Measurements from ENCODE around the gene ANKRD9. TPM values are rescaled to one million over a fixed set of nuclear protein-coding genes. Genes with fewer than 3 reads are reported as not detected.

Gene ANKRD9
- total and polyA plus RNA-seq, 9 of the 15 experiments (the other 6 are each of a cell fraction or from before 2014, with no cell fraction given): 0.04 to 32.9 (median 5.3) TPM

DNA sequence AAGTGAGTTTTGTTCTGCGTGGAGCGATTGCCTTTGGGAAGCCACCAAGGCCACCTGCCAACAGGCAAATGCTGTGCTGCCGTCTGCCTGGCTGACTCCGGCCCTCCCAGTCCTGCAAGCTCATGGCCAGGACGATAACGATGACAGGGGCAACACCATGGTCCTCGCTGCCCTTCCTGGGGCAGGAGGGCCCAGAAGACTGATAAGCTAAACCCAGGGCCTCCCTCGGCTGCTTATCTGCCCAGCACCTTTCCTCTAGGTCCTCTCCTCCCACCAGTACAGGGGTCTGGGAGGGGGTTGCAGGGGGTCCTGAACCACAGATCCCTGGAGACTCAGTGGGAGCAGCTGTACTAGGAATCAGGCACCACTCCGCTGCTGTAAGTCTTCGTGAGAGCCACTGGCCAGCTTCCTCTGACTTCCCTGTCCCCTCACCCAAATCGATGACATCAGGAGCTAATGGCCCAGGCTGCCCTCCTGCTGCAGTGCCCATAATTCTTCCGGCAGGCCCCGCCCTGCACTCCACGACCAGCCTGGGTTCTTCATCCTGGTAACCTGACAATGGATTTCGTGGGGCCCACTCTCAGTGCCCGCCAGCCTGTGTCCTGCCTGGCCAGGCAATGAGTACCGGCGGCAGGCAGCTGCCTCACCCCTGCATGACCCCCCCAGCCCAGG lies 5.1 kb downstream of the ANKRD9 start:
- Histone ChIP-seq H3K4me2 (ENCODE audit: insufficient read depth, low read length) (peak overlapping the region; percentile 60), H2AFZ (ENCODE audit: low read depth, low read length) (peak overlapping the region; percentile 5; the same call in 1 of the 2 replicates), H3K36me3 (ENCODE audit: control insufficient read depth, insufficient read depth, low read length) (peaks cover 20% of the 10 kb centered on the region; the same call in 2 of the 3 replicates), H3K9ac (ENCODE audit: insufficient read depth in 1 of 2, low read depth in 2 of 2, low read length in 2 of 2) (peak overlapping the region in 1 of 2 experiments; percentile 81; a peak in 3 of 4 replicates), H3K4me1 (replicated peaks in 1 of 2; ENCODE audit: control insufficient read depth in 2 of 2, insufficient read depth in 2 of 2, low read length in 2 of 2) (peaks cover 27 to 74% of the 10 kb centered on the region in 2 experiments), H4K20me1 (replicated peaks; ENCODE audit: control insufficient read depth, insufficient read depth, low read length) (peaks cover 4% of the 10 kb centered on the region; the same call in 1 of the 2 replicates), H3K9me3 (replicated peaks; ENCODE audit: control insufficient read depth, insufficient read depth, low read depth, low read length) (no peaks in the 10 kb centered on the region), H3K4me3 (no peak overlapping the region), H3K27me3 (ENCODE audit: control insufficient read depth in 2 of 2, insufficient read depth in 2 of 2, low read length in 2 of 2) (no peaks in the 10 kb centered on the region), H3K27ac (ENCODE audit: extremely low read depth, low read depth, low read length) (peak overlapping the region; percentile 63; the same call in 2 of the 3 replicates), H3K79me2 (ENCODE audit: control insufficient read depth, insufficient read depth, low read length) (peaks cover 15% of the 10 kb centered on the region; the same call in 2 of the 3 replicates), H3K9me1 (ENCODE audit: control insufficient read depth, insufficient read depth, low read length) (no peaks in the 10 kb centered on the region)
- WGBS (ENCODE audit: insufficient coverage, low coverage, missing lambda C conversion rate): 12% methylated on average over 14 of the region's 18 CpGs
- intact Hi-C loops (cut with micrococcal nuclease) (loop anchor here (10.0 kb wide), 1 partner anchor 540 kb away; the partner anchor contains the start of gene DYNC1H1), in situ Hi-C loops (cut with MboI) (loop anchor here (25.0 kb wide), 1 partner anchor 408 kb away; the partner anchor contains the start of gene AMN)
- POLR2A ChIA-PET: interaction anchor here (0.6 to 2.0 kb wide), 4 partner anchors 10 to 275 kb away, joined by 3 to 6 read pairs (median 3); no protein-coding TSS in a partner anchor
- no TSS peak for BruUV-seq (replicated peaks)
- CTCF ChIA-PET (ENCODE audit: low intra/inter-chr PET ratio): no interaction called here
- DNase-seq (ENCODE audit: extremely low read depth in 1 of 4, low spot score in 3 of 4) (peak; percentile 29 to 87 (median 60)), ATAC-seq (peak; percentile 73), FAIRE-seq (peak; percentile 97)
- TF ChIP-seq MTA3 (IDR thresholded peaks at IDR 0.05; ENCODE audit: borderline replicate concordance): 0 out of 2 replicates have a peak, but pooled peaks have one; percentile 38
- 0 out of 2 replicates have a peak, but pooled peaks have one; percentile 55 for TF ChIP-seq HNRNPL (IDR thresholded peaks at IDR 0.05; ENCODE audit: low read depth, low read length)
- TF ChIP-seq PML (IDR thresholded peaks at IDR 0.05; ENCODE audit: low read length): peak; percentile 61; the same call in 1 of the 2 replicates
- TF ChIP-seq DPF2 (IDR thresholded peaks at IDR 0.05): peak; percentile 91
- peak; percentile 64; the same call in 1 of the 2 replicates for TF ChIP-seq EP300 (IDR thresholded peaks at IDR 0.05; ENCODE audit: low read length)
- no peak for TF ChIP-seq RBM34 (IDR thresholded peaks at IDR 0.05; ENCODE audit: borderline replicate concordance, insufficient read depth, low read length)
- peak; percentile 72 to 76; a peak in 3 of 4 replicates for TF ChIP-seq TRIM24 (IDR thresholded peaks at IDR 0.05)
- peak; percentile 70 for TF ChIP-seq GATAD2B (IDR thresholded peaks at IDR 0.05; ENCODE audit: borderline replicate concordance)
- TF ChIP-seq ZNF41 (CRISPR knock-in tag; conservative IDR thresholded peaks at IDR 0.05): 0 out of 2 replicates have a peak, but pooled peaks have one; percentile 2
- TF ChIP-seq, protein P1, sequence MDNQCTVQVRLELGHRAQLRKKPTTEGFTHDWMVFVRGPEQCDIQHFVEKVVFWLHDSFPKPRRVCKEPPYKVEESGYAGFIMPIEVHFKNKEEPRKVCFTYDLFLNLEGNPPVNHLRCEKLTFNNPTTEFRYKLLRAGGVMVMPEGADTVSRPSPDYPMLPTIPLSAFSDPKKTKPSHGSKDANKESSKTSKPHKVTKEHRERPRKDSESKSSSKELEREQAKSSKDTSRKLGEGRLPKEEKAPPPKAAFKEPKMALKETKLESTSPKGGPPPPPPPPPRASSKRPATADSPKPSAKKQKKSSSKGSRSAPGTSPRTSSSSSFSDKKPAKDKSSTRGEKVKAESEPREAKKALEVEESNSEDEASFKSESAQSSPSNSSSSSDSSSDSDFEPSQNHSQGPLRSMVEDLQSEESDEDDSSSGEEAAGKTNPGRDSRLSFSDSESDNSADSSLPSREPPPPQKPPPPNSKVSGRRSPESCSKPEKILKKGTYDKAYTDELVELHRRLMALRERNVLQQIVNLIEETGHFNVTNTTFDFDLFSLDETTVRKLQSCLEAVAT (IDR thresholded peaks at IDR 0.05): no peak
- TF ChIP-seq, protein P2, sequence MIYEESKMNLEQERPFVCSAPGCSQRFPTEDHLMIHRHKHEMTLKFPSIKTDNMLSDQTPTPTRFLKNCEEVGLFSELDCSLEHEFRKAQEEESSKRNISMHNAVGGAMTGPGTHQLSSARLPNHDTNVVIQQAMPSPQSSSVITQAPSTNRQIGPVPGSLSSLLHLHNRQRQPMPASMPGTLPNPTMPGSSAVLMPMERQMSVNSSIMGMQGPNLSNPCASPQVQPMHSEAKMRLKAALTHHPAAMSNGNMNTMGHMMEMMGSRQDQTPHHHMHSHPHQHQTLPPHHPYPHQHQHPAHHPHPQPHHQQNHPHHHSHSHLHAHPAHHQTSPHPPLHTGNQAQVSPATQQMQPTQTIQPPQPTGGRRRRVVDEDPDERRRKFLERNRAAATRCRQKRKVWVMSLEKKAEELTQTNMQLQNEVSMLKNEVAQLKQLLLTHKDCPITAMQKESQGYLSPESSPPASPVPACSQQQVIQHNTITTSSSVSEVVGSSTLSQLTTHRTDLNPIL (CRISPR knock-in tag; IDR thresholded peaks at IDR 0.05): no peak
- peak; percentile 54 for TF ChIP-seq GATA2 (CRISPR knock-in tag; IDR thresholded peaks at IDR 0.05)
- peak; percentile 94 for TF ChIP-seq TCF3 (CRISPR knock-in tag; IDR thresholded peaks at IDR 0.05)
- peak; percentile 80 for TF ChIP-seq NFIC (IDR thresholded peaks at IDR 0.05)
- TF ChIP-seq TBL1XR1 (IDR thresholded peaks at IDR 0.05; ENCODE audit: low read length in 2 of 2): peak in 1 of 2 experiments; percentile 64; a peak in 2 of 4 replicates
- peak; percentile 48; the same call in 1 of the 2 replicates for TF ChIP-seq NFE2 (IDR thresholded peaks at IDR 0.05; ENCODE audit: low read depth)
- TF ChIP-seq PPARD (CRISPR knock-in tag; IDR thresholded peaks at IDR 0.05): no peak
- no peak for TF ChIP-seq TARDBP (IDR thresholded peaks at IDR 0.05)
- peak; percentile 58; the same call in 1 of the 2 replicates for TF ChIP-seq SMARCC2 (IDR thresholded peaks at IDR 0.05; ENCODE audit: low read depth)
- no peak for TF ChIP-seq SAFB2 (IDR thresholded peaks at IDR 0.05; ENCODE audit: borderline replicate concordance, low read depth, low read length, severe bottlenecking)
- TF ChIP-seq ZFP36 (IDR thresholded peaks at IDR 0.05; ENCODE audit: low read depth, low read length, partially characterized antibody): no peak
